Measurements from ENCODE around the gene PRM1. TPM values are rescaled to one million over a fixed set of nuclear protein-coding genes. Genes with fewer than 3 reads are reported as not detected.

PRM1 gene
- total RNA-seq, 4 donors from 2014 or later: not detected

GRCh38 chr16:11272921-11273720 is 8.0 kb downstream of the PRM1 start, which contains the start of gene PRM3:
TSS of gene PRM3 (minus strand) at chr16:11273629. CDS start at chr16:11273595, 34 bp downstream.
- no peak for DNase-seq
- 74 to 88% methylated on average over 16 to 23 of the region's 30 CpGs for WGBS, 2 donors
- Histone ChIP-seq H3K27ac (no peak within 1 kb of the TSS), H3K36me3 (no peaks in the 10 kb centered on the region), H3K4me1 (peaks cover 0 to 10% (median 0%) of the 10 kb centered on the region in 3 donors), H3K27me3 (peaks cover 0 to 8% (median 0%) of the 10 kb centered on the region in 4 donors), H3K4me3 (no peak within 1 kb of the TSS), H3K9me3 (no peaks in the 10 kb centered on the region)
- TF ChIP-seq POLR2A (IDR thresholded peaks at IDR 0.05) (no peak), CTCF (IDR thresholded peaks at IDR 0.05) (no peak)
- intact Hi-C loops (cut with DNase I): no loop called here

- no peak for TF ChIP-seq CTCF (IDR thresholded peaks at IDR 0.05)
- TF ChIP-seq POLR2A (IDR thresholded peaks at IDR 0.05): no peak
- Histone ChIP-seq H3K4me3 (no peak overlapping the region), H3K9me3 (no peaks in the 10 kb centered on the region), H3K27ac (no peak overlapping the region), H3K27me3 (peaks cover 0 to 8% (median 0%) of the 10 kb centered on the region in 4 donors), H3K36me3 (no peaks in the 10 kb centered on the region), H3K4me1 (peaks cover 0 to 10% (median 0%) of the 10 kb centered on the region in 3 donors)
- intact Hi-C loops (cut with DNase I): no loop called here
- no peak for DNase-seq
- WGBS, 2 donors: 34 to 88% methylated on average over 2 to 4 of the region's 6 CpGs
These were observed 8.6 kb downstream of the PRM1 start for GRCh38 chr16:11272484-11272883.

GRCh38 chr16:11271610-11272009 is 9.5 kb downstream of the PRM1 start:
- TF ChIP-seq CTCF (IDR thresholded peaks at IDR 0.05) (no peak), POLR2A (IDR thresholded peaks at IDR 0.05) (no peak)
- Histone ChIP-seq H3K4me3 (no peak overlapping the region), H3K36me3 (no peaks in the 10 kb centered on the region), H3K9me3 (no peaks in the 10 kb centered on the region), H3K27ac (no peak overlapping the region), H3K27me3 (peaks cover 0 to 8% (median 0%) of the 10 kb centered on the region in 4 donors), H3K4me1 (peaks cover 0 to 10% (median 0%) of the 10 kb centered on the region in 3 donors)
- 100% methylated on average over 1 of the region's 10 CpGs; no CpG with 5 or more reads in 1 of the 2 donors for WGBS, 2 donors
- intact Hi-C loops (cut with DNase I): no loop called here
- no peak for DNase-seq

GRCh38 chr16:11270602-11271162 is 10.4 kb downstream of the PRM1 start:
- TF ChIP-seq POLR2A (IDR thresholded peaks at IDR 0.05) (no peak), CTCF (IDR thresholded peaks at IDR 0.05) (no peak)
- no peaks in the 10 kb centered on the region for H3K9me3 ChIP-seq
- no peaks in the 10 kb centered on the region for H3K36me3 ChIP-seq
- intact Hi-C loops (cut with DNase I): no loop called here
- 88 to 90% methylated on average over 2 of the region's 2 CpGs for WGBS, 2 donors
- peaks cover 0 to 10% (median 0%) of the 10 kb centered on the region in 3 donors for H3K4me1 ChIP-seq
- DNase-seq: no peak
- no peak overlapping the region for H3K4me3 ChIP-seq
- H3K27me3 ChIP-seq: no peaks in the 10 kb centered on the region
- no peak overlapping the region for H3K27ac ChIP-seq

- Histone ChIP-seq H3K4me3 (no peak within 1 kb of the TSS), H3K27me3 (no peaks in the 10 kb centered on the region), H3K36me3 (no peaks in the 10 kb centered on the region), H3K4me1 (peaks cover 0 to 10% (median 0%) of the 10 kb centered on the region in 3 donors), H3K27ac (no peak within 1 kb of the TSS), H3K9me3 (no peaks in the 10 kb centered on the region)
- 96 to 100% methylated on average over 1 to 5 of the region's 11 CpGs for WGBS, 2 donors
- intact Hi-C loops (cut with DNase I): no loop called here
- TF ChIP-seq CTCF (IDR thresholded peaks at IDR 0.05) (no peak), POLR2A (IDR thresholded peaks at IDR 0.05) (no peak)
- DNase-seq: no peak
These were observed 12.2 kb downstream of the PRM1 start, which contains the start of gene TNP2 for GRCh38 chr16:11268921-11269375. TSS of gene TNP2 (minus strand) at chr16:11269325. CDS start at chr16:11269262, 63 bp downstream.
